ENCODE measurements around the gene CYTH1.

The CYTH1 gene

DNA sequence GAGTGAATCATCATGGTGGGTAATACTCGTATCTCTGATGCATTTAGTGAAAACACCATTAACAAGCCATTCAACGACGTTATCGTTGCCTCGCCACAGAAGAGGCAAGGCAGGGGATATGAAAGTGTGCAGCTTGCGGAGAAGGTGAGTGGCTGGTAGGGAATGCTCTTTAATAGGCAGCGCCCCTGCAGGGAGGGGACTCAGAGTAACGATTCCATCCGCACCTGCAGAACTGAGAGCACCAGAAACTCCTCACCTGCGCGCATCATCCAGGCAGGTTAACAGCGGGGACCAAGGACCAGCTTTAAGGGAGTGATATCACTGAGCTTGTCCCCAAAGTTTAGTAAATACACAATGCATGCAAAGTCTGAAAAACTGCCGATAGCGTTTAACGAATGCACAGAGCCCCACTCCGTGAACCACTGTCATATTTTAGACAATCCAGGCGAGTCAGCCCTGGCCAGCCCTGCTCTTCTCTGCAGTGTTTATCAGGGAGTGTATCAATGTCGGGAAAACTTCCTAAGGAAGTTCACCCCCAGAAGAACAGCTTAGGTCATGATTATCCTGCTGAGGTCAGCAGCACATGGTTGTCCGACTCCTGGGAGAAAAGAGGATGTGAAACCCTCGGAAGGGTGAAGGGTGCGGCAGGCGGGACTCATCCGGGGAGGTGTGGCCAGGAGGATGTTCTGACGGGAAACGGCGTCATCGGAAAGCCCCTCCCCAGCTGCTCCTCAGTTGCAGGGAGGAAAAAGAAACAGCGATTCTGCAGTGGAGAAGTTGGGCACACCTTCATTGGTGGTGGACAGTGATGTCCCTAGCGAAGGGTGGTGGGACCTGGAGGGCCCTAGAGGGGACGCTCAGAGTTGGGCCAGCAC, 136.4 kb downstream of the CYTH1 start:
- DNase-seq, result peak in 2 of 4 experiments; percentile 5 to 48

DNA sequence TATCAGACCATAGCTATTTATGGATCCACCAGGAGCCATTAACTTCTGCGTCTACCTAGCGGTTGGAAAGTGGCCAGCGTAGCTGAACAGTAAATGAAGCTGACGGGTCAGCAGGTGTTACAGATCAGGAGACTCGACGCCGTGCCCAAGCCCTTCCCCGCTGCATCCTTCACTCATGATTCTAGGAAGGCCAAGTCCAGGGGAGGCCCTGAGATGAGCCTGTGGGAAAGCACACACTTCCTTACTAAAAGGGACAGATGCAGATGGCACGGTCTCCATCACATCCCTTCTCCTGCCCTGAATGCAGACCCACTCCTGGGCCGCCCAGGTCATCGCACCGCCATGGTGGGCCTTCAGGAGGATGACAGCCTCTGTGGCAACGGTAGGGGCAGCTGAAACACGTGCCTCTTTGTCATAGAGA, 137.1 kb downstream of the CYTH1 start:
- DNase-seq, result no peak

DNA sequence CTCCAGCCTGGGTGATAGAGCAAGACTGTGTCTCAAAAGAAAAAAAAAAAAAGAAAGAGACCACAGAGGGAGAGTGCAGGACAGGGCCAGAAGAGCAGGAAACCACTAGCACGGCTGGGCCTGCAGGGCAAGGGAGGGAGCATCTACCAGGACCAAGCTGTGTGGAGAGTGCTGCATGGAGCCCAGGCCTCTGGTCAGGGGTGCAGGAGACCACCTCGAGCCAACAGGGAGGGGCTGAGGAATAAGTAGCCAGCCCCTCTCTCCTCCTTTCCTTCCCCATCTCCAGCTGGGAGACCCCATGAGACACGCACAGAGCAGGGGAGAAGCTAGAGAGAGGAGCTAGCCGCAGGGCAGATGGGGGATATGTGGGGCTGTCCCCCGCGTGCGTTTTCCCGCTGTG, 137.8 kb downstream of the CYTH1 start:
- no peak for DNase-seq

DNA sequence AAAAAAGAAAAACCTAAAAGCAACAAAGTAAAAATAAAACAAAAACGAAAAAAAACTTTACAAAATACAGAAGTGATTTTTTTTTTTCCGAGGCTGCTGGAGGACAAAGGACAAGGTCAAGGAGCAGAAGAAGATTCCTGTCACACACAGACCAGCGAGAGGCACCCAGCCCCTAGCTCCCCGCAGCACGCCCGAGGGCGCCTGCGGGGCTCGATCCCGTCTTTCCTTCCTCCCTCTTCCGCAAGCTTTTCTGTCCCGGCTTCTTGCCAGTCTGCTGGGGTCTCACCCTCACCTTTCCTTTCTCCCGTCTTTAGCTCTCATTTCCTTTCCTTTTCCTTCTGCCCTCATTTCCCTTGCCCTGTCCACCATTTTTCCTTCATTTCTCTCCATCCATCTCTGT, 138.7 kb downstream of the CYTH1 start:
- DNase-seq, result no peak

DNA sequence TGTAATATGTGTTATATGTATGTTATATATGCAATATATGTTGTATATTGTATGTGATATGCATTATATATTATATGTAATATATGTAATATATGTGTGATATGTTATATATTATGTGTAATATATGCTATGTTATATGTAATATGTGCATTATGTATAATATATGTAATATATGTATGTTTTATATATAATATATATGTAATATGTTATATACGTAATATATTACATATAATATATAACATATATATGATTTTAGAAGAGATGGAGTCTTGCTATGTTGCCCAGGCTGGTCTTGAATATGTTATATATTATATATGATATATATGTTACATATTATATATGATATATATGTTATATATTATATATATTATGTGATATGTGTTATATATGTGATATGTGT, 139.4 kb downstream of the CYTH1 start:
- no peak for DNase-seq

DNA sequence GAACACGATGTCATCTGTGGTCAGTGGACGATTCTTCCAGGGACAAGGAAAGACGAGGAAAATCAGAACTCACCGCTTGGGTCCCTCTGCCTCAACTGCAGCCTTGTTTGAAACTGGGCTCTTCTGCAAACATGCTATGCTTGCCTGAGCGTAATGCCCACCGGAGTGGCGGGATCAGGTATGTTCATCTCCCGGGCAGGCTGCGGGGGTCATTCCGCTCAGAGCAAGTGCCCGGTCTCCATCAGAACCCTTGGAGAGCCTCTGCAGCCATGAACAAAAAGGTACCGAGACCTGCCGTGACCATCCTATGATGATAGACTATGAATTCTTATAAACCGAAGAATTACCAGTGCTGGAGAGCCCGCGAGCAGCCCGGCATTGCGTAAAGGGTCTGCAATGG, 140.4 kb downstream of the CYTH1 start:
- no peak for DNase-seq

DNA sequence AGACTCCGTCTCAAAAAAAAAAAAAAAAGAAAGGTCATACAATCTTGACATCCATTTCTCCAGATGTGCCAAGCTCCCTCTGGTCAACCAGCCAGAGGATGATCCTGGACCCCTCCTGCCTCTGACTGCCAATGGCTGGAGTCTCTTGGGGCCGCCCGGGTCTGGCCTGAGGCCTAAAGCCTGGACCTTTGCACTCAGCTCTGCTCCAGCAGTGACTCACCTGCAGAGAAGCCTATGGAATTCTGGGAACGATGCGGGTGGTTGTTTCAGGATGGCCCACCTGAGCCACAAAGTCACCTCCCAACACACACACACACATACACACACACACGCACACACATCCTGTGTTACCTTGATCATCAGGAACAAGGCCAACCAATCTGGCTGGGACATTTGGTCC, 140.8 kb downstream of the CYTH1 start:
- no peak for DNase-seq

DNA sequence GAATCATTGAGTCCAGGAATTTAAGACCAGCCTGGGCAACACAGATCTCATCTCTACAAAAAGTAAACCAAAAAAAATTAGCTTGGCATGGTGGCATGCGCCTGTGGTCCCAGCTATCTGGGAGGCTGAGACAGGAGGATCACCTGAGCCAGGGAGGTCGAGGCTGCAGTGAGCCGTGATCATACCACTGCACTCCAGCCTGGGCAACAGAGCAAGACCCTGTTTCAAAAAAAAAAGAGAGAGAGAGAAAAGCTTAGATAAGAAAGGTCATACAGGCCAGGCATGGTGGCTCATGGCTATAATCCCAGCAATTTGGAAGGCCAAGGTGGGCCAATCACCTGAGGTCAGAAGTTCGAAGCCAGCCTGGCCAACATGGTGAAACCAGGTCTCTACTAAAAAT, 141.4 kb downstream of the CYTH1 start:
- DNase-seq, result no peak

DNA sequence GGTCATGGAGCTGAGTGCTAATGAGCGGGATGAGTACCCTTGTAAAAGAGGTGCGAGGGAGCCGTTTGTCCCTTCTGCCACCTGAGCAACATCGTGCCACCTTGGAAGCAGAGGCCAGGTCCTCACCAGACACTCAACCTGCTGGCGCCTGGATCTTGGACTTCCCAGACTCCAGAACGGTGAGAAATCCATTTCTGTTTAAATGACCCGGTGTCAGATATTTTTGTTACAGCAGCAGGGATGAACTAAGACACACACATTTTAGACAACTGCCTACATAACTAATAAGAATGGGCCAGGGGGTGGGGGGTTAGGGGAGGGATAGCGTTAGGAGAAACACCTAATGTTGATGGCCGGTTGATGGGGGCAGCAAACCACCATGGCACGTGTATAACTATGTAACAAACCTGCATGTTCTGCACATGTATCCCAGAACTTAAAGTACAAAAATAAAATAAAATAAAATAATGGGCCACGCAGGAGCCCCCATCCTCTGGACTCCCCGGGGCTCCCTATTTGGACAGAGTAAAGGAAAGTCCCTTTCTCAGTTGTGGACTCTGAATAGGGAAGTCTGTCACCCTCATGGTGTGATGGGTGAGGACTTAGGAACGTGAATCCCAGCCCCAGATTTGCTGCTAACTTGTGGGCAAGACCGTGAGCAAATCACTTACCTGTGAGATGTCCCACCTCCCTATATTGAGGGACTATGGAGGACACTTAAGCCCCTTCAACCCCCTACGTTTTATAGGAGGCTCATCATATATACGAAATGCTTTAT, 144.2 kb downstream of the CYTH1 start:
- no peak for DNase-seq

DNA sequence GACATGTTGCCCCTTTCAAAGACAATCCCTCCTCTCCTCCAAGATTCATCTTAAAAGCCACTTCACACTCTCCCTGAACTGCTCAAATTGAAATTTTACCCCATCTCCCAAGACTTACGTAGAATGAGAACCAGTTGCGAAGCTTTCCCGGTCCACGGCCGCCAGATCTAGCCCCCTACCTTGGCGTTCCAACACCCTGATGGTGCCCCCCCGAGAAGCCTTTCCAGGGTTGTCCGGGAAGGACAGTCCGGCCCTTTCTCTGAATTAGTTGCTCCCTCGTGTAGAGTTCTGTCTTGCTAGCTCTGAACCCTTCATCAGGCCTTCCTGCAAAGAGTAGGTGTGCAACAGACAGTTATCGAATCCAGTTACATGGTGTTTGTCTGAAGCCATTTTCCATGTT, 144.9 kb downstream of the CYTH1 start:
- no peak for DNase-seq

DNA sequence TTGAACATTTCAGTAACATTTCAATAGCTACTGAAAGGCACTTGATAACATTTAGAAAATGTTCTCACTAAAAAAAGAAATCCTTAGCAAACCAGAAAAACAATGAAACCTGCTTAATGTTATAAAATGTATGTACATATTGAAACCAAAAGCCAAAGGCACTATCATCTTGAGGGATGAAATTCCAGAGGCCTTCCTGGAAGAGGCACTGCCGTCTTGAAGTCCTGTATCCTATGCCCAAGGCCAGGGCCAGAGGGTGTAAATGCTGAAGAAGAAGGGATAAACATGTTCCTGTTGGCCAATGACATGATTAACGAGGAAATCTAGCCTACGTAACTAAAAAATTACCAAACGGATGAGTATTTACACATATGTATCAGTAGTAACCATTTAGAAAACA, 147.9 kb downstream of the CYTH1 start:
- no peak for DNase-seq

DNA sequence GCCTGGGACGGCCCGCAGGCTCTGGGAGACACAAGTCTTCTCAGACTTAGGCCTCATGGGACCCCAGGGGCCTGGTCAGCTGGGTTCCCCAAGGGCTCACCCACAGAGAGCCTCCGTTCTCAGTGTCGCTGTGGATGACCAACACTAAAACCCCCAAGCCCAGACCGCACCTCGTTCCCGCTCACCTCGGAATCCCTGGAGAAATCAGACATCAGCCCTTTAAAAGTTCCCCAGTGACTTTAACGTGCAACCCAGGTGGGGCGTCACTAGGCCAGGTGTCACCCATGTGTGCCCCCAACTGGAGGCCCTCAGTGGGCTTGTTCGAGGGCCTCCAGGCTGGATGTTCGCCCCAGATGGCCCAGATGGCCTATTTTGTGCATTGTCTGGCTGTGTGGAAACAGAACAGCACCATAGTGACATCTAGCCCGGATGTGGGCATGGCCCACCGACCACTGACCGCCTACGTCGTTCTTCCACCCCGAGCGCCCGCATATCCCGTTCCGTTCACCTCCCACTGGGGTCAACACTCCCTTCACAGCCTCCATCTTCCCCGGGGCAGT, 152.6 kb downstream of the CYTH1 start:
- DNase-seq, result no peak

DNA sequence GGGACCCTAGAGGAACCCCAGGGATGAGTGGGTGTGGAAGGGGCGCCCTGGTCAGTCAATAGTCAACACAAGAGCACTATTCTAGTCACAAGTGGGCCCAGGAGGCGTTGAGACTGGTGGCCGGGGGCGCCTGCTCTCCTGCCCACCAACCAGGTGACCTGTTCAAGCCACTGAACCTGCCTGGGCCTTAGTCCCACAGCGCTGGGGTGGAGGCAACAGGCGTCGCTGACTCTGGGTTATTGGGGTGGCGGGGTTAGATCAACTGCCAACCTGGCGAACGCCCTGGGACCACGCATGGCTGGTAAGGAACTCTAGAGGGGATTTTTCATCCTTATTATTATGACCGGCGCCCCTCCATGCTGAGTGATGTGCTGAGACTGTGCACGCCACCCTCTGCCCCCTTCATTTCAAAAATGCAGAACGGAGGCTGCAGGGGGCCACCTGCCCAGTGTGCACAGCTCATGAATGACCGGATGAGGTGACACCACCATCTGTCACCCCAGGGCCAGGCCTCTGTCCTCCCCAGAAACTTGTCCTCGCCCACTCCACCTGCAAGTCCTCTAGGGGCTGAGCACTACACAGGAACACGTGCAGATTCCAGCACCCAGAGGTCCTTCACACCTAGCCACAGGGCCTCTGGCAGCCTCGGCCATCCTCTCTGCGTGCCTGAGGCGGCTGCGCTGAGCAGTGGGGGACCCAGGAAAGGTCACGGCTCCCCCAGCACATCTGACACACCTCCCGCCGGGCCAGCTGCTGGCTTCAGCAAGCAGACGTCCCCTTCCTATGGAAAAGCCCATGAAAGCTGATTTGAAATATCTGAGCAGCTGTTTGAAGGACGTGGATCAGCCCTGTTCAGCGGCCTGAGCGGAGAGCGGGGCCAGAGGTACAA, 153.3 kb downstream of the CYTH1 start:
- DNase-seq, result no peak

DNA sequence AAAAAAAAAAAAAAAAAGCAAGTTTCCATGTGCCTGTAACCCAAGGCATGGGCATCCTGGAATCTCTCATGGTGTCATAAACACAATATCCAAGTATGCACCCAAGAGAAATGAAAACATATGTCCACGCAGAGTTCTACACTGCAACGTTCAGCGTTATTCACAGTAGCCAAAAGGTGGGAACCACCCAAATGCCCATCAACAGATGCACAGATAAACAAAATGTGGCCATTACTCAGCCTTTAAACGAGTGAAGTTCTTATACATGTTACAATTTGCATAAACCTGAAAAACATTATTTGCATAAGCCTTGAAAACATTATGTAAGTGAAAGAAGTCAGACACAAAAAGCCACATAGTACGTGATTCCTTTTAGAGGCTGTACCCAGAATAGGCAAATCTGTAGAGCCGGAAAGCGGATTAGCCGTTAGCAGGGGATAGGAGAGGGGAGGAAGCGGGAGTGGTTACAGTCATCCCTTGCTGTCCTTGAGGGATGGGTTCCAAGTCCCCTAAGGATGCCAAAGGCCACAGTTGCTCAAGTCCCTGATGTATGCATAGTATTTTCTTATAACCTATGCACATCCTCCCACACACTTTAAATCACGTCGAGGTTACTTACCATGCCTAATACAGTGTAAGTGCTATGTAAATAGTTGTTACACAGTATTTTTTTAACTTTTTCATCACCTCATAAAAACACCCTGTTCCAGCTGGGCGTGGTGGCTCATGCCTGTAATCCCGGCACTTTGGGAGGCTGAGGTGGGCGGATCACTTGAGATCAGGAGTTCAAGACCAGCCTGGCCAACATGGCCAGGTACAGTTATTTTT, 157.5 kb downstream of the CYTH1 start:
- DNase-seq, result no peak

Measured in activated naive CD4-positive, alpha-beta T cell (primary cell).